HG03575 (cell line): ENCODE measurements around the gene ANKRD44.
"Not testable (repeated sequence)": the region's sequence is repeated elsewhere in the genome, so short reads cannot be mapped to it uniquely, and the experiment has no call there.

Experiments
- ATAC-seq: cut with Tn5 transposase; IDR thresholded peaks from one replicate; pipeline ENCODE4 v1.9.1; 2021; ENCODE audit not compliant: unreplicated experiment, insufficient number of reproducible peaks, low FRiP score; ENCODE audit errors: extremely low read depth

Gene ANKRD44

GRCh38 chr2:197078535-197078934 is 232.0 kb downstream of the ANKRD44 start:
- ATAC-seq = no peak

GRCh38 chr2:197077336-197077735 is 233.2 kb downstream of the ANKRD44 start:
- ATAC-seq = no peak

GRCh38 chr2:197076652-197077051 is 233.9 kb downstream of the ANKRD44 start:
- ATAC-seq = no peak

DNA sequence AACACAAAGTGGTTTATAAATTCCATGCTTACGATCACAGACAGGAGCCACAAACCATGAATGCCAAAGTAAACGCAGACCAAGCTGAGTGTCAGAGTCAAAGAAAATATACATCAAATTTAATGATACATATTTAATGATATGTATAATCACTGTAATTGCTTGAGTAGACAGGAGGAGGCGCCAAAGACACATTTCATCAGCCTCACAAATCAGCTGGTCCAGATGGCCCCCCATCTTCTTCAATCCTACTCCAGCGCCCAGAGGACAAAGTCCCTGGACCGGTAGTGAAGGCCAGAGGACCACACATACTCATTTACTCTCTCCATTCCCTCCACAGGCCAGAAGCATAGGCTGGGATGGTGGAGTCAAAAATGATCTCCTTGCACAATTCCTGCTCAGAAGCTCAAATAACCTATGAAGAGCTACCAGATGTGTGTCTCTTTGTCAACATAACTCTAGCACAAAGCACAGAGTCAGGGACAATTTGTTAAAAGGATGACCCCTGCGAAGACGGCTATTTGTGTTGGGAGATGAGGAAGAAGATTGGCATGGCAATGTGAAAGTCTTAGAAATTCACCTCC is 234.7 kb downstream of the ANKRD44 start:
- ATAC-seq = no peak

GRCh38 chr2:197075281-197075680 is 235.3 kb downstream of the ANKRD44 start:
- no peak for ATAC-seq

DNA sequence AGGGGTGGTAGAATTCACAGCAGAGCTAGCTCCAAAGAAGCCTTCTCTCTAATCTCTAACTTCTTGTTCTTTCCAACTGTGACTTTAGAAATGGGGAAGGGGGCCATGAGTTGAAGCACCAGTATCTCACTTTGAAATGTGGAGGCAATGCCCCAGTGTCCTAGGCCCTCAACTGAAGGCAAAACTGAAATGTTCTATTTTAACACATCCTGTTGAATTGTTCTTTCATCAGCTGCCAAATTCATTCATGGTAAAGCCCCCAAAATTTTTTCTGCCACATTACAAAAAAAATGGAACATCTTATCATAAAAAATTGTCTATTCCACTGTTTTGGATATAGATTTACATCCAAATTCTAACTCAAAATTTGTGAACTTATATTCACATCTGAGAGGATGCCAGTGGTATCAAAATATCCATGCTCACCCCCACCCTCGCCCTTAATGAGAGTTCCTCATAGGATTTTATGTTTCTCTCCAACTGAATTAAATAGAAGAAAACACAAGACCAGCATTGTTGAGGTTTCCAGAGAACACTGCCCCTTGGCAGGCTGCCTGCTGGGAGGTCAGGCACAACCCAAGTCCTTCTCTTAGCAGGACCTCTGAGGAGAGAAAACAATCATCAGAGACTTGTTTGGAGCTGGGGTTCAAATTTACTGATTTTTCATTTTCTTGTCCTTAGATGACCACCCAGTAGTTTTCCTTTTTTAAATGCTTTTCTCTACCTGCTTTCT is 236.7 kb downstream of the ANKRD44 start:
- no peak for ATAC-seq

DNA sequence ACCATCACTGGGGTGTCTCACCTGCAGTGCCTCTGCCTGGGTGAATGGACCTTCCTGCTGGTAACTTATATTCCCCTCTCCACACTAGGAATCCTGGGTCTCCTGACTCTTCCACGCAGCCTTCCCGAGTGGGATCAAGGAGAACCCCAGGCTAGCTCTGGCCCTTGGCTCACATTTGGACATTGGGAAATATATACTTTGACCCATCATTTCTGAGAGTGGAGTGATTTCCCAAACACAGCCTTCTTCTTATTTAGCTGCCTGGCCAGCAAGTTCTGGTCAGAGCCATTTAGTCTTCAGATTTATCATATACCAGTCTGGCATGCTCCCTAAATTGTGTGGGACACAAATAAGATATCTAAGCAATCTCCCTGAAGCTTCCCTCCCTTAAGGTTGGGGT is 237.3 kb downstream of the ANKRD44 start:
- no peak for ATAC-seq

DNA sequence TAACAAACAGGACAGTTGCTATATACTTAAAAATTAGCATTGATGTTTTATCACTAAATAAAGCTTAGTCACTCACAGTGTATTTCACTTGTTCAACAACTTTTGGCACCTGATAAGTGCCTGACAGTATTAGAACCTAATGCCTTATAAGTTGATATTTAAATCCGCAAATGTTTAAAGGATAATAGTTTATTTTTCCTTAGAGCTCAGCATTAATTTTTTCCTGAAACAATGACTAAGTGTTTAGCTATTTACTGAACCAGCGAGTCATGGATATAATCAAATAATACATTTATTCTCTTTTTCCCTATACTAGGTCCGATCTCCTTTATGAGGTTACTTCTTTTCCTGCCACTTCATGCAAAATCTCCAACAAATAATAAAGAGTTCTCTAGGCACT is 238.0 kb downstream of the ANKRD44 start:
- ATAC-seq = no peak

GRCh38 chr2:197071790-197072436 is 238.7 kb downstream of the ANKRD44 start:
- no peak for ATAC-seq

- ATAC-seq = no peak
Observed at GRCh38 chr2:197071213-197071612, 239.4 kb downstream of the ANKRD44 start.

DNA sequence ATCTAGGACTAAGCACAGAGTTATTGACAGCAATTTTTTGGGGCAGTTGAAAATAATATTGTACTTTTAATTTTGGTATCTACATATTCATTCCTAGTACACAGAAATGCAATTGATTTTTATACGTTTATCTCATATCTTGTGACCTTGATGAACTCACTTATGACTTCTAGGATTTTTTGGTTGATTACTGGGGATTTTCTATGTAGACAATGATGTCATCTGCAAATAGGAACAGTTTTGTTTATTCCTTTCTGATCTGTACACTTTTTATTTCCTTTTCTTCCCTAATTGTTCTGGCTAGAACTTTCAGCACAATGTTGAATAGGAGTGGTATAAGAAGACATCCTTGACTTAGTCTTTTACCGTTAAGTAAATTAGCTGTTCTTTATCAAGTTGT is 240.6 kb downstream of the ANKRD44 start:
- ATAC-seq = no peak

GRCh38 chr2:197062574-197062973 is 248.0 kb downstream of the ANKRD44 start:
- ATAC-seq = not testable (repeated sequence)

GRCh38 chr2:197059477-197059876 is 251.1 kb downstream of the ANKRD44 start:
- ATAC-seq = no peak

DNA sequence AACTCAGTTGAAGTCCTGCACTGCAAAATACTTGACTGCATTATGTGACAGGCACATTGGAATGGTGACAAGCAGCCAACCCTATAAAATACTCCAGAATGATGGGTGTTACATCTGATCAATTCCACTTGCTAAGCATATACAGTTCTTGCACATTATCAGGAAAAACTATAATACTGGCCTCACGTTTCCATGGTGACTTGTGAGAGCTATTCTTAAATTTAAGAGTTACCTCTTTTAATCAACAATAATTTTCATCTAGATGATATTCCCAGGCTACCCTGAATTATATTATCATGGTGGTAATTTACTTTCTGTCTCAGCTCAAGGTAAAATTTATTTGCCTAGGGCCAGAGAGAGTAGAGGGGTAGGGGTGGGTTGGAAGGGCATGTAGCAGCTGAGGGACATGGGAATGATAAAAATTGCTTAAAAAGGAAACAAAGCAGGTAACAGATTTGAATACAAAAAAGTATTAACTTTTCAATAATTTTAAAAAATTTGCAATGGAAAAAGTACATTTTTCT is 251.7 kb downstream of the ANKRD44 start:
- no peak for ATAC-seq

- no peak for ATAC-seq
Observed at GRCh38 chr2:197057959-197058358, 252.6 kb downstream of the ANKRD44 start.

DNA sequence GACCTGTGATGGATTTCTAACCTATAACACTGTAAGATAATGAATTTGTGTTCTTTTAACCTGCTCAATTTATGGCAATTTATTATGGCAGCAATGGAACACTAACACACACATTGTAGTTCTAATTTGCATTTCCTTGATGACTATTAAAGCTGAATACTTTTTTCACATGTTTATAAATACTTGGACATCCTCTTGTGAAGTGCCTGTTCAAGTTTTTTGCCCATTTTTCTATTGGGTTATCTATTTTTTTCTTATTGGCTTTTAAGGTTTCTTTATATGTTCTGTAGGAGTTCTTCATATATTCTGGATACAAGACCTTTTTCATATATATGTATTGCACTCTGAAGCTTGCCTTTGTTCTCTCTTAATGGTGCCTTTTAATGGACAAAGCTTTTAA is 255.5 kb downstream of the ANKRD44 start:
- ATAC-seq = no peak

- ATAC-seq = no peak
Observed at GRCh38 chr2:197054437-197054836, 256.1 kb downstream of the ANKRD44 start.

DNA sequence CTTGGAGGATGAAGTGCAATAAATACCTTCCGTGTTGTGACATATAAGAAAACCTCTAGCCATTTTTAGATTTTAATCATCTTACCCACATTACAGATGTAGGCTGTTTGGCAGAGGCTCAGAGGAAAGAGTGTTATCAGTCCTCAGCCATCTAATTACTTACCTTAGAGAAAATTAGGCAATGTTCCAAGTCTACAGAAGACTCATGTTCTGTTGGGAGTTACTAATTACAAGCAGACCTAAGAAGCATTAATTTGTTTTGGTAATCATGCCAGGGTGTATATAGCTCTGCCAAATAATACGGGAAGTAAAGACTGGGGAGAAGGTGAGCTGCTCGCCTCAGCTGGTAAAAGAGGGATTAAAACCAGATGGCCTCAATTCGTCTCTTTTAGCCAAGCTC is 258.2 kb downstream of the ANKRD44 start:
- no peak for ATAC-seq

DNA sequence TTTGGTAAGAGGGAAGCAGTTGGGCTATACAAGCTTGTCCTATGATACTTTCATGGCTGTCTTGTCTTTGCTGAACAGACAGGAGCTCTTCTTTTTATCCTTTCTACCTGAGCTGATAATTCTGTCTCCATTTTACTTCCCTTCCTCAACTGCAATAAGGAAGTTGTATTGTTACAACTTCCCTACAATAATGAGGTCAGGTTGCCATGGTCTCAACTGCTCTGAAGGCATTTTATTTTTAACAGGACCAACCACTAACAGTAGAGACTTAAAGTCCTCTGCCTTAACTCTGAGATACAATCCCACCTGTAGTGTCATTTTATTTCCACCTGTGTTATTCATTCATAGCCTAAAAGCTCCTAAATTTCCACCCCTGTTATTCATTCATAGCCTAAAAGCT is 265.5 kb downstream of the ANKRD44 start:
- ATAC-seq = no peak

DNA sequence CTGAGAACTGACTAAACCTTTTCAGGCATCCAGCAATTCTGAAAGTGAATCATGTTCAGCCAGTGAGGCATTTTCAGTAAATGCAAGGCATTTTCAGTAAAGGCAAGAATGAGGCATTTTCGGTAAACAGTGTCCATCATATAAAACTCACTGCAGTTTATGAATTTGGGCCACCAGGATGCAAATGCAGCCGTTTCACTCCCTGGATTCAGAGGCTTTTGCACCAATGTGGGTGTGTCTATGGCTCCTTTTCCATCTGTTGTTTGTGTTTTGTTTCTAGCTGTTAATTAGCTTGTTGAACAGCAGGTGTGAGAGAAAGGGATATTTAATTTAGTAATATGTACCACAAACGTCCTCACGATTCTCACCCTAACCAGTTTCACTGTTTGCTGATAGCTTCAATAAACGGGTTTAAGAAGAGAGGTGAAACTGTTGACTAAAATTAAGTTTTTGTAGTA is 267.8 kb downstream of the ANKRD44 start:
- no peak for ATAC-seq
